Measurements from ENCODE around the gene PHLDA1. TPM values are rescaled to one million over a fixed set of nuclear protein-coding genes. Genes with fewer than 3 reads are reported as not detected.
A peak's percentile ranks its signal among the peaks of the same experiment; 100 is the strongest.

PHLDA1 gene
- polyA plus RNA-seq, 1 donor (not counting 4 experiments of a cell fraction or from before 2014, with no cell fraction given), result 144 TPM

- Histone ChIP-seq H3K4me3 (ENCODE audit: control insufficient read depth in 2 of 3, extremely low read depth in 1 of 3, insufficient read depth in 2 of 3, low read depth in 1 of 3, low read length in 3 of 3) (no peak overlapping the region), H3K4me2 (ENCODE audit: control insufficient read depth, extremely low read depth, insufficient read depth, low read depth, low read length) (no peak overlapping the region), H3K9me1 (ENCODE audit: control insufficient read depth, extremely low read depth, insufficient read depth, low read length) (no peaks in the 10 kb centered on the region), H3K9me3 (ENCODE audit: control insufficient read depth, low read depth, low read length) (no peaks in the 10 kb centered on the region), H3K36me3 (ENCODE audit: control insufficient read depth in 2 of 2, extremely low read depth in 1 of 2, insufficient read depth in 2 of 2, low read length in 2 of 2) (no peaks in the 10 kb centered on the region), H3K27me3 (ENCODE audit: control insufficient read depth, extremely low read depth, insufficient read depth, low read length) (no peaks in the 10 kb centered on the region), H3K9ac (ENCODE audit: control insufficient read depth, extremely low read depth, insufficient read depth, low read length) (no peak overlapping the region), H4K20me1 (ENCODE audit: control insufficient read depth, extremely low read depth, insufficient read depth, low read length) (no peaks in the 10 kb centered on the region), H2AFZ (ENCODE audit: control insufficient read depth, low read length) (no peak overlapping the region), H3K79me2 (ENCODE audit: control insufficient read depth, insufficient read depth, low read length) (no peaks in the 10 kb centered on the region), H3K27ac (ENCODE audit: control insufficient read depth, insufficient read depth, low read length) (no peak overlapping the region), H3K4me1 (ENCODE audit: control insufficient read depth, extremely low read depth, insufficient read depth, low read length) (peaks cover 31% of the 10 kb centered on the region)
- TF ChIP-seq CTCF (optimal IDR thresholded peaks at IDR 0.05 in 1 of 3, IDR thresholded peaks at IDR 0.05 in 1 of 3, conservative IDR thresholded peaks at IDR 0.05 in 1 of 3; ENCODE audit: extremely low read depth in 1 of 3, insufficient read depth in 2 of 3, low read length in 3 of 3) (no peak), EZH2 (IDR thresholded peaks at IDR 0.05; ENCODE audit: low read length) (no peak)
- FAIRE-seq (no peak), DNase-seq (ENCODE audit: low read depth, low spot score) (no peak)
- dilution Hi-C loops (cut with MboI; ENCODE audit: extremely low pct_ligation_motif_present, low sequenced_read_pairs), result no loop called here
These were observed 28.8 kb downstream of the PHLDA1 start for GRCh38 chr12:76002598-76003354.

GRCh38 chr12:75998292-75999063 is 33.1 kb downstream of the PHLDA1 start:
- Histone ChIP-seq H3K36me3 (ENCODE audit: control insufficient read depth in 2 of 2, extremely low read depth in 1 of 2, insufficient read depth in 2 of 2, low read length in 2 of 2) (no peaks in the 10 kb centered on the region), H3K9ac (ENCODE audit: control insufficient read depth, extremely low read depth, insufficient read depth, low read length) (no peak overlapping the region), H3K4me3 (ENCODE audit: control insufficient read depth in 2 of 3, extremely low read depth in 1 of 3, insufficient read depth in 2 of 3, low read depth in 1 of 3, low read length in 3 of 3) (no peak overlapping the region), H3K27ac (ENCODE audit: control insufficient read depth, insufficient read depth, low read length) (peak overlapping the region; percentile 74), H3K79me2 (ENCODE audit: control insufficient read depth, insufficient read depth, low read length) (no peaks in the 10 kb centered on the region), H4K20me1 (ENCODE audit: control insufficient read depth, extremely low read depth, insufficient read depth, low read length) (no peaks in the 10 kb centered on the region), H3K9me1 (ENCODE audit: control insufficient read depth, extremely low read depth, insufficient read depth, low read length) (no peaks in the 10 kb centered on the region), H3K27me3 (ENCODE audit: control insufficient read depth, extremely low read depth, insufficient read depth, low read length) (no peaks in the 10 kb centered on the region), H2AFZ (ENCODE audit: control insufficient read depth, low read length) (no peak overlapping the region), H3K4me1 (ENCODE audit: control insufficient read depth, extremely low read depth, insufficient read depth, low read length) (peaks cover 55% of the 10 kb centered on the region), H3K4me2 (ENCODE audit: control insufficient read depth, extremely low read depth, insufficient read depth, low read depth, low read length) (no peak overlapping the region), H3K9me3 (ENCODE audit: control insufficient read depth, low read depth, low read length) (no peaks in the 10 kb centered on the region)
- DNase-seq (ENCODE audit: low read depth, low spot score) (no peak), FAIRE-seq (peak; percentile 36)
- dilution Hi-C loops (cut with MboI; ENCODE audit: extremely low pct_ligation_motif_present, low sequenced_read_pairs), result no loop called here
- TF ChIP-seq EZH2 (IDR thresholded peaks at IDR 0.05; ENCODE audit: low read length), result no peak
- TF ChIP-seq CTCF (optimal IDR thresholded peaks at IDR 0.05 in 1 of 3, IDR thresholded peaks at IDR 0.05 in 1 of 3, conservative IDR thresholded peaks at IDR 0.05 in 1 of 3; ENCODE audit: extremely low read depth in 1 of 3, insufficient read depth in 2 of 3, low read length in 3 of 3), result no peak

Data from keratinocyte (primary cell).